Astrocyte of the hippocampus (primary cell): ENCODE measurements around the gene AKT3.
"Not testable (repeated sequence)": the region's sequence is repeated elsewhere in the genome, so short reads cannot be mapped to it uniquely, and the experiment has no call there.

Source experiments
- DNase-seq: peaks from one replicate; pipeline ENCODE4 v3.0.0; 2011; ENCODE audit warnings: low read depth, low spot score

AKT3 gene

DNA sequence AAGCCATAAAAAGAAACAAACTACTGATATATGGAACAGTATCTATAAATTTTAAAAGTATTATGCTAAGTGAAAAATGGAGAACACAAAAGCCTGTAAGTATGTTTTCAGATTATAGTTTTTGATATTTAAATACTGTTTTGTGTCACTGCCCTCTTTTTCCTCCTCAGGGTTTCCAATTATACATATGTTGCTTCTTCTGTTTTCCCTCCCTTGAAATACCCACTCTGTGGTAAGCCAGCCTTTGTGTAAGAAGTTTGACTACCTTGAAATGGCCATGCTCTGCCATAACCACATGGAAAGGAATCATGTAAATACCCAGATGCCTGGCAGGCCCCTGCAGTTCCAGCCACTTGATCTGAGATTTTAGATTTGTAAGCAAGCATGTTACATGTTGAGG is 248.3 kb downstream of the AKT3 start:
- no peak for DNase-seq

DNA sequence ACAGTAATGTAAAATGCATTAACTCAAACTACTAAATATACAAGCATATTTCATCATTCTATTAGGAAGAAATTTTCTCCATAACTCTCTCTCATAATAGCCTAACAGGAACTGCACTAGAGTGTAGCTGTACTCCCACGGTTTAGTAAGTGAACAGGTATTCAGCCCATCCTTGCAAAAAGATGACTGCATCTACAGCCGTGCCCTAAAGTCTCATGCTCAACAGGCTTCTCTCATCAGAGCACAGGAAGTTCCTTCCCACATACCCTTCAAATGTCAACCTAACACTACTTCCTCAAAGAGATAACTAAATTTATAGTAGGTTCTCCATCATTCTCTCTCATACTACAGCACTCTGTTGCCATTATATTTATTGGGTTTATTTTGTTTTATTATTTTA is 251.6 kb downstream of the AKT3 start:
- peak; percentile 35 for DNase-seq

DNA sequence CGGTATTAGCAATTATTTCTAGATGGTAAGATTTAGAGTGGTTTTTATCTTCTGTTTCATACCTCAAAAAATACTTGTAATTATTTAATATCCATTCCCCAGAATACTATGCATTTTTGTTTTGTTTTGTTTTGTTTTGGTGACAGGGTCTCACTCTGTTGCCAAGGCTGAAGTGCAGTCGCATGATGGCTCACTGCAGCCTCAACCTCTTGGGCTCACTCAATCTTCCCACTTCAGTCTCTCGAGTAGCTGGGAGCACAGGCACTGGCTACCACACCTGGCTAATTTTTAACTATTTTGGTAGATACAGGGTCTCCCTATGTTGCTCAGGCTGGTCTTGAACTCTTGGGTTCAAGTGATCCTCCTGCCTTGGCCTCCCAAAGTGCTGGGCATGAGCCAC is 252.7 kb downstream of the AKT3 start:
- DNase-seq: peak; percentile 24

DNA sequence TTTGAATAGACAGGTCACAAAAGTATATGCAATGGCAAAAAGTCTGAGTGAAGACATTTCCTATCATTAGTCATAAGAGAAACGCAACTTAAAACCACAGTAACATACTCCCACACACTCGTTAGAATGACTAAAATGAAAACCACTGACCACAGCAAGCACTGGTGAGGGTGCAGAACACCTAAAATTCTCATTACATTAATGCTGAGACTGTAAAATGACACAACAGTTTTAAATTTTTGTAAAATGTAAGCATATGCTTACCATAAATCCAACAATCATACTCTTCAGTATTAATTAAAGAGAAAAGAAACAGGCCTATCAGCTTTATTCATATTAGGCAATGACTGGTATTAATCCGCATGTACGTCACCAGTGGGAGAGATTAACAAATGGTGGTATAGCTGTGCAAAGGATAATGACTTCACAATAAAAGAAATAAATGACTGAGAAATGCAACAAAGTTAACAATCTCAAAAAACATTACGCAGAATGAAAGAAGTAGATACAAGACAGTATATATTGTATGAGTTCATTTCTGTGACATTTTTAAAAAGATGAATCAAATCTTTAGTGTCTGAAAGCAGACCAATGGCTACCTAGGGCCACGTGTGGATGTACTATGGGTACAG is 253.5 kb downstream of the AKT3 start:
- peak; percentile 83 for DNase-seq

DNA sequence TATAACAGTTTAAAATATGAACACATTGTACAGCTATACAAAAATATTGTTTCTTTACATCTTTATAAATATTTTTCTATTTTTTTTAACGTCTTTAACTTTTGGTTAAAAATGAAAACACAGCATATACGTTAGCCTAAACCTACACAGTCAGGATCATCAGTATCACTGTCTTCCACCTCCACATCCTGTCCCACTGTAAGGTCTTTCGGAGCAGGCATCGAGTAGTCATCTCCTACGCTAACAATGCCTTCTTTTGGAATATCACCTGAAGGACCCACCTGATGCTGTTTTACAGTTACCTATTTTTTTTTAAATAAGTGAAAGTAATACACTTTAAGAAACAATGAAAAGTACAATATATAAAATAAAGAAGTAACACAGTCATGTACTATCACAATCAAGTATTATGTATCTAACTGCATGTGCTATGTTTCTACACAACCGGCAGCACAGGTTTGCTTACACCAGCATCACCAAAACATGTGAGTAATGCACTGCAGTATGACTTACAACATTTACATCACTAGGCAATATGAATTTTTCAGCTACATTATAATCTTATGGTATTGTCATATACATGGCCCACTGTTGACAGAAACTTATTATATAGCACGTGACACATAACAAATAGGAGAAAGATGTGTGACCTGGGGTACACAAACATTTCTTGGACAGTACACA is 254.4 kb downstream of the AKT3 start:
- DNase-seq: peak; percentile 28

DNA sequence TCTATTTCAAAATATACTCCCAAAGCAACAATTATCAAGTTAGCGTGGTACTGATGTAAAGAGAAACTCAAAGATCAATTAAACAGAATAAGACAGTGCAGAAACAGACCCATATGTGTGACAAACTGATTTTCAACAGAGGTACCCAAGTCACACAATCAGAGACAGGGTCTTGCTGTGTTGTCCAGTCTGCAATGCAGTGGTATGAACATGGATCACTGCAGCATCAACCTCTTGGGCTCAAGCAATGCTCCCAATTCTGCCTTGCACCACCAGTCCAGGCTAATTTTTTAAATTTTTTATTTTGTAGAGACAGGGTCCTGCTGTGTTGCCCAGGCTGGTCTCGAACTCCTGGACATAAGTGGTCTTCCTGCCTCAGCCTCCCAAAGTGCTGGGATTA is 255.6 kb downstream of the AKT3 start:
- no peak for DNase-seq

DNA sequence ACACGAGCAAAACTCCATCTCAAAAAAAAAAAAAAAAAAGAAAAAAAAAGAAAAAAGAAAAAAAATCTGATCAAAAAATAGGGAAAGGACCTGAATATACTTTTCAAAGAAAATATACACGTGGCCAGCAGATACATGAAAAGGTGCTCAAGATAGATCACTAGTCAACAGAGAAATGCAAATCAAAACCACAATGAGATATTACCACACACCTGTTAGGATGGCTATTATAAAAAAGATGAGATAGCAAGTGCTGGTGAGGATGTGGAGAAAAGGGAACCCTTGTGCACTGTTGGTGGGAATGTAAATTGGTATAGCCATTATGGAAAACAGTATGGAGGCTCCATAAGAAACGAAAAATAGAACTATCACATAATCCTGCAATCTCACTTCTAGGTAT is 260.8 kb downstream of the AKT3 start:
- not testable (repeated sequence) for DNase-seq

DNA sequence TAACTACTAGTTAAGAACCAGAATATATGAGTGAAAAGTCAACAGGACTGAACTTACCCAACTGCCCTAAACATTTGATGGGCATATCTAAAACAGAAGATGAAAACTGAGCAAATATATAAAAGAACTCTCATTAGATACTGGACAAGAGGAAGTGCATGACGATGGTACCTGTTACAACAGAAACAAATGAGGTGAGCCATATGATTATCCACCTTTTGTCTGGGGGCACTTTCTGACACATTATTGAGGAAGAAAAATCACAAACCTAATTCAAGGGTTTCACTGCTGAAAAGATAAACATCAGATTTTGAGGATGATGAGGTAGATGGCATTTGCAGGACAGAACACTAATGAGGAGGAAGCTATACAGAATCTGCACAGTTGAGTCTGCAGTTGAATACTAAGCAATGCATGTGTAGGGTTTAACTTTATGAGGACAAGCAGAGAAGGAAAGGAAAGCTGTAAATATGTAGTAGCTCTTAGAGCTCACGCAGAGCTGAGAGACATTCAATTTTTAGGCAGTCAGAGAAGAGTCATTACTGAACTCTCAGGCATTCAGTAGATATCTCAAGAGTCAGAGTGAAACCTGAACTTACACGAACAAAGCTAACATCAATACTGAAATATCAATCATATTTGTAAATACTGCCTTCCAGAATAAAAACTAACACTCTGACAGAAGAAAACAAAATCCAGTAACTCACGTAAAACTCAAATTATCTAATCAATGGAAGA is 262.1 kb downstream of the AKT3 start:
- DNase-seq: no peak

DNA sequence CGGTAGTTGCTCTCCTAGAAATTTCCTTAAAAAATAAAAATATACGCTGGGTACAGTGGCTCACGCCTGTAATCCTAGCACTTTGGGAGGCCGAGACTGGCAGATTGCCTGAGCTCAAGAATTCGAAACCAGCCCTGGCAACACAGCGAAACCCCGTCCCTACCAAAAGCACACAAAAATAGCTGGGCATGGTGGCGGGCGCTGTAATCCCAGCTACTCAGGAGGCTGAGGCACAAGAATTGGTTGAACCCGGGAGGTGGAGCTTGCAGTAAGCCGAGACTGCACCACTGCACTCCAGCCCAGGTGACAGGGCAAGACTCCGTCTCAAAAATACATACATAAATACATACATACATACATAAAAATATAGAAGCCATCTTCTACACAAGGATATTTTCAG is 262.8 kb downstream of the AKT3 start:
- no peak for DNase-seq

DNA sequence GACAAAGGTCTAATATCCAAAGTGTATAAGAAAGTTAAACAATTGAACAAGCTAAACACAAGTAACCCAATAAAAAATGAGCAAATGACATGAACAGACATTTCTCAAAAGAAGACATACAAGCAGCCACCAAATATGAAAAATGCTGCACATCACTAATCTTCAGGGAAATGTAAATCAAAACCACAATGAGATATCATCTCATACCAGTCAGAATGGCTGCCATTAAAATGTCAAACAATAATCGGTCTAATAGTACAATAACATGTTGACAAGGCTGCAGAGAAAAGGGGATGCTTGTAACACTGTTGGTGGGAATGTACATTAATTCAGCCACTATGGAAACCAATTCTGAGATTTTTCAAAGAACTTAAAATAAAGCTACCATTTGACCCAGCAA is 264.1 kb downstream of the AKT3 start:
- no peak for DNase-seq

DNA sequence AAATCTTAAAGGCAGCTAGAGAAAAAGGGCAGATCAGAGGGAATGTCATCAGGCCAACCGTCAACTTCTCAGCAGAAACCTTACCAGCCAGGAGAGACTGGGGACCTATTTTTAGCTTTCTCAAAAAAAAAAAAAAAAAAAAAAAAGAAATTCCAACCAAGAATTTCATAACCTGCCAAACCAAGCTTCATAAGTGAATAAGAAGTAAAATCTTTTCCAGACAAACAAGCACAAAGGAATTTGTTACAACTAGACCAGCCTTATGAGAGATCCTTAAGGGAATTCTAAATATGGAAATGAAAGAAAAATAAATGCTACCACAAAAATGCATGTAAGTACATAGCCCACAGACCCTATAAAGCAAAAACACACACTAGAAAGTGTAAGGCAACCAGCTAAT is 267.7 kb downstream of the AKT3 start:
- peak; percentile 58 for DNase-seq

DNA sequence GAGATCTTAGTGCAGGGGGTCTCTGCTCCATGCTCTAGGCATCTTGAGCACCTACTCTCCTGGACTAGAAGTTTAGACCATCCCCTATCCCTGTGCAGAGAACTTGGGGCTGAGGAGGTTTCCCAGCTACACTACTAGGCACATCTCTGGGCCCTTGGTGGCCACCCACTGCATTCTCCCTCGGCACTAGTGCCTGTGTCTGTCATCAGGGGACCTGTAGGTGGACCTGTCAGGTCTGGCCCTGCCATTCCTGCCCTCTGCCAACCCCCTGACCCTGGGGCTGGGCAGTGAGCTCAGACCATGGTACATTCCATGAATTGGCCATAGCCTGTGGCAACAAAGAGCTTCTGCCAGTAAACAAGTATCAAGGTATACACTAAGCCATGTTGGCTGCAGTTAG is 269.1 kb downstream of the AKT3 start:
- DNase-seq: no peak

DNA sequence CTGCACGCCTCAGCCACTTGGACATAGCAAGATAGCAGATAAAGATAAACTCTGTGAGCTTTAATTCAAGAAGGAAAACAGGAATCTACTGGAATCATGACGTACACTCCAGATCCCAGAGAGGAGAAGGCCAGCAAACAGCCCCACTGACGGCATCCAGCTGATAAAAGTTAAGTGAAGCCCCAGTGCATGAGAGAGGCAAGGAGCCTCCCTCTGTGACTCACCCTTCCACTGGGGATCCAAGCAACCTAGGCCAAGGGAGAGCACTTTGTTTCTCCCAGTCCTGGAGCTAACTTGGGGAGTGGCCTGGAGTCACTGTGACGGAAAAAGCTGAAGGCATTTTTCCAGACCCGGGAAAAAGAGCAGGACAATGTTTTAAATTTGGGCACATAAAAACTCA is 270.0 kb downstream of the AKT3 start:
- DNase-seq: no peak

DNA sequence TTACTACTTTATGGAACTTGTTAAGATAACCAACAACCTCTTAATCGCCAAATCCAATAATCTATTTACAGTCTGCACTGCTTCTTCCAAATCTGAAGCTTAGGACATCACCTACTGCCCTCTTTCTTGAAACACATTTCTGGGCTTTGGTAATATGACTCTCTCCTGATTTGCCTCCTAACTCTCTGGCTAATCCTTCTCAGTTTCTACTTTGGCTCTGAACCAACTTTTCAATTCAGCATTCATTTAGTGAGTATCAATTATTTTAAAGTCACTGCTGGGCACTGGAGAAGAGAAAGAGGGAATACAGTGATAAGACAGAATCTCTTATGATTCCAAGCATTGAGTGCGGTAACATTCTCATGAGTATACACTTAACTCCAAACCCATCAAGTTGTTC is 275.0 kb downstream of the AKT3 start:
- peak; percentile 25 for DNase-seq

DNA sequence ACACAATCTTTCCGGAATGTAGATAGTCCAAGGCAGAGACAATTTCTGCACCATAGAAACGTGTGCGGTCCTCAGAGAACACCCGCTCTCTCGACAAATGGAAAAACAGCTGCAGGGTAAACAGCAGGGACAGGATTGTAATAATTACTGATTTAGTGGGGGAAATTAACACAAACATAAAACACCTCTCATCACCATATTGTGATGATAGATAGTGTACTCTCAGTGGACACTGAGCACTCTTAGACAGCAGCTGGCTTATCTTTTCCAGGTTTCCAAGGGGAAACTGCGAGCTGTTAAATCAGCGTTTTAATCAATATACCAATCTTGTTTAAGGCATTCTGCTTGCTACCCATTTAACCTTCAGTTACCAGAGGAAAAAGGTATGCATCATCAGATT is 277.1 kb downstream of the AKT3 start:
- DNase-seq: no peak

DNA sequence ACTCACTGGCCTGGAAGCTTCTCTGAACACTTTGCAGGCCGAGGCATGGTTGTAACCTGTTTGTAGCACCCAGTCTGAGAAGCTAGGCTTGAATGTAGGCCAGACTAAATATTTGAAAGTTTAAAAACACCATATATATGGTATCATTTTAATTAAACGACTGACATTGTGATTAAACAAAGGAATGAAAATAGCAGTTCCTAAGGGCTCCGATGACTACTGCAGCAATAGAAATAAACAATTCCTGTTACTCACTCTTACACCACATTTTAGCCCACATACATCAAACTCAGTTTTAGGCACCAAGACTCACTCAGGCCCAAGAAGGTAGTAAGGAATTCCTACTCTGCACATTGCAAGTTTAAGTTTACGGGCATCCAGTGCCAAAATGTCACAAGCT is 281.2 kb downstream of the AKT3 start:
- DNase-seq: peak; percentile 4

DNA sequence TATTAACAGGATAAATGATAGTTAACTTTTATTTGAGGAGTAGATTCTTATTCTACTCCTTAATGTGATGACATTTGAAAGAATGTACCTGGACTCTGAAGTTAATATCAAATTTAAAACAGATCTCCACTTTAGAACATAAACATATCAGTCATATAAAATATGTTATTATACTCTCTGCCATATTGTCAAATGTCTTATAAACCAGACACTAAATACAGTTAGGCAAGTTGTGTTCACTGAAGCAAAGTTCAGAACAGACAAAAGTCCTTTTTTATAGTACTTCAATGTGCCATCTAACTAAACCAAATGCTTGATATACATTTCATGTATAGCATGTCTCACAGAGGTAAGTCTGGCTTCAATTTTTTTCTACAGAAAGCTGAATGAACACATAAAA is 285.2 kb downstream of the AKT3 start:
- no peak for DNase-seq

DNA sequence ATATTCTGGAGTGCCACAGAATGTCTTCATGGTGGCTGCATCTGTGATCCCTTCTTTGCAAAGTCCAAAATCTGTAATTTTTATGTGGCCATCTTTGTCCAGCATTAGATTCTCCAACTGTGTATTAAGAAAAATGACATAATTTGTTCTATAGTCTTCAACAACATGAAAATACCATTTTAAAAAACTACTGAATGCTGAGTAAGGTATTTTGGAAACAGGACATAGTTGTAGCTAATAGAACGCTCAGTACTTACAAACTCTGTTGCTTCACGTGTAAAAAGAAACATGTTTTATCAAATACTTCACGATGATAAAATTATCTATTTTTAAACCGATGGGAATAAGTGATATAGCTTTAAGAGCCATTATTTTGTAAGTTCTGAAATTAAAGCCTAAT is 286.3 kb downstream of the AKT3 start:
- no peak for DNase-seq

DNA sequence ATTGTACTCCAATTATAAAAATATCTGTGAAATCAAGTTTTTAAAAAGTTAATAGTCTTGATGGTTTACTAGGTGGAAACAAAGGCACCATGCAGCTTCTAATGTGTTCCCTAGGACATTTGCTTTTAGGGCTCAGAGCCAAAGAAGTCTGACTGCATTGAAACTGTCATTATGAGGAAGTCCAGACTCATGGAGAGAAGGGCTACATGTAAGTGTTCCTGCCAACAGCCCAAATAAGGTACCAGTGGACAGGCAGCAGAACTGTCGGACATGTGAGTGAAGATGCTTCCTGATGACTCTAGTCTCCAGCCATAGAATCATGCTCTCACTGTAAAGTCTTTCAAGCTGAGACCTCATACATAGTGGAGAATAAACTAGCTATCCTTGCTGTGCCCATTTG is 287.6 kb downstream of the AKT3 start:
- DNase-seq: no peak

DNA sequence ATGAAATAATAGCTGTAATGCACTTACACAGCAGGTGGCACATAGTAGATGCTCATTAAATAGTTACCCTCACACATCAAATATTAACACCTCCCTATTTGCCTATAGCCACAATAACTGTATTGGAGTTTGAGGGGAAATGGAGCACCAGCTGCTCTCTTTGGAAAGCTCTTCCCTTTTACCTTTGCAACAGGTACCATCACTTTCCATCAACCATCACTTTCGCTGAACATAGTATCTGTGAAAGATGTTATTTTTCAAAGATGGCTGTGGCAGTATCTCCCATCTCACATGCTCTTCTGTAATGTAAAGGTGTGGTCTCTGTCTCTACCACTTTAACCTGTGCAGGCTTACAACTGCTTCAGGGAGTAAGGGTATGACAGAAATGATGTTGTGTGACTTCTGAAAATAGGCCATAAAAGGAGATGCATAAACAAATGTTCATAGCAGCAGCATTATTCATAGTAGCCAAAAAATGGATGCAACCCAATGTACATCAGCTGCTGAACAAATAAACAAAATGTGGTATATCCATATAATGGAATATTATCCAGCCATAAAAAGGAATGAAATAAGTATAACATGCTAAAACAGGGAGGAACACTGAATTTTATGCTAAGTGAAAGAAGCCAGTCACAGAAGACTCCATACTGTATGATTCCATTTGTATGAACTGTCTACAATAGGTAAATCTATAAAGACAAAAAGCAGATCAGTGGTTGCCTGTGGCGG is 288.3 kb downstream of the AKT3 start:
- DNase-seq: no peak

DNA sequence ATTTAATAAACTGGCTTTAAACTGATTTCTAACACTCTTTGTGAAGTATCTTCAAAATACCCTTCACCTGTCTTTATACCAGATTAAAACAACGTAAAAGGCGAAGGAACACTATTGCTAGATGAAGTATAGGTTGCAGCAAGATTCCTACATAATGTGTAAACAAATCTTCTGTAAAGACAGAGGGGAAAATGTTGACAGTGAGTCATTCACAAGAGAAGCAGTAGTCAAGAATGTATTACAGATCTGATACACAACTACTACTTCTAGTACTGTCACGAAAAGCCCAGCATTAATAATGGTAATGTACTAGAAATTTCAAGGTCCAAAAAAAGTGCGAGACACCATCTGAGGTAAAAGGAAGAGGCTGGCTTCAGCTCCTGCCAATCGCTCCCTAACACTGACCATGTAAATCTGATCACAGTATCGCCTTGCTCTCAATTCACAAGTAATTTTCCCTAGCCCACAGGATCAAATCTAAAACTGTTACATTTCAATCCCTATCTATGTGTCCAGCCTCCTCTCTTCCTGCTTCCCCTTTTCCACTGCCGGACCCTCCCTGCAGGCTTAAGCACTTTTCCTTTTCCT is 290.4 kb downstream of the AKT3 start:
- DNase-seq: peak; percentile 20

DNA sequence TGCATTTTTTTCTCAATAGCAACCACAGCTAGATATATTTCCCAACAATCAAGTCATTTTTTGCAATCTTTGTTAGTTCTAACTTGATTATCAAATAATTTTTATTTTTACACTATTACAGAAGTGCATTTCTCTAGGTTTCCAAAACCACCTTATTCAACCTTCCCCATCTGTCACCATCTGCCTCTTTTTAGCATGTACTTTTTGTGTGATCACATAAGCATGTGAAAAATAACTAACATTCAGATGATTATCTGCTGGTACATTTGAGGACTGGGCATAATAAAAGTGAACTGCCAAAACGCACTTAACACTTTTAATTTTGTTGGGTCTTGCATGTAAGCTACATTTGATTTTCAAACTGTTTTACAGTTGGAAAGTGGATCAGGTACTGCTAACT is 291.5 kb downstream of the AKT3 start:
- no peak for DNase-seq
